GM23338 (cell line): ENCODE measurements around the gene CCIN. TPM values are rescaled to one million over a fixed set of nuclear protein-coding genes. Genes with fewer than 3 reads are reported as not detected.

Source experiments
- ATAC-seq: fragments of 200-7000 bp; cut with Tn5 transposase; 3 replicates; pipeline ENCODE4 v1.9.1; 2020
- DNase-seq: peaks from one replicate; pipeline ENCODE4 v3.0.0-alpha.2; 2015; ENCODE audit warnings: low spot score
- H2AFZ ChIP-seq: fragments of 200-600 bp; sonication (generic); 2 replicates; pipeline ENCODE4 v1.8.0; 2016; ENCODE audit warnings: antibody characterized with exemption, mild to moderate bottlenecking, moderate library complexity
- H3F3A ChIP-seq: fragments of 200-600 bp; sonication (generic); replicated peaks from 2 replicates; pipeline ENCODE4 v1.8.0; 2017; ENCODE audit warnings: antibody characterized with exemption, mixed run types, low read depth
- H3K27ac ChIP-seq: fragments of 200-600 bp; sonication (generic); 2 replicates; pipeline ENCODE4 v1.6.1; 2016; ENCODE audit warnings: low read depth
- H3K27me3 ChIP-seq: fragments of 200-600 bp; sonication (generic); 2 replicates; pipeline ENCODE4 v1.8.0; 2016; ENCODE audit warnings: mild to moderate bottlenecking, mixed run types, moderate library complexity; ENCODE audit not compliant: insufficient read depth
- H3K36me3 ChIP-seq: fragments of 200-600 bp; sonication (generic); 2 replicates; pipeline ENCODE4 v1.8.0; 2016; ENCODE audit warnings: mild to moderate bottlenecking; ENCODE audit not compliant: insufficient read depth
- H3K4me1 ChIP-seq: fragments of 200-600 bp; sonication (generic); 2 replicates; pipeline ENCODE4 v1.8.0; 2016; ENCODE audit warnings: mild to moderate bottlenecking, moderate library complexity; ENCODE audit not compliant: insufficient read depth
- H3K4me2 ChIP-seq: fragments of 200-600 bp; sonication (generic); 2 replicates; pipeline ENCODE4 v1.7.1; 2017; ENCODE audit warnings: mixed run types
- H3K4me3 ChIP-seq: fragments of 200-600 bp; sonication (generic); 2 replicates; pipeline ENCODE4 v1.6.1; 2016; ENCODE audit warnings: mixed run types
- H3K79me2 ChIP-seq: fragments of 200-600 bp; sonication (generic); replicated peaks from 2 replicates; pipeline ENCODE4 v1.8.0; 2017; ENCODE audit warnings: mild to moderate bottlenecking; ENCODE audit not compliant: insufficient read depth
- H3K9me2 ChIP-seq: fragments of 200-600 bp; sonication (generic); 2 replicates; pipeline ENCODE4 v1.8.0; 2017; ENCODE audit not compliant: insufficient read depth
- H4K20me1 ChIP-seq: fragments of 200-600 bp; sonication (generic); replicated peaks from 2 replicates; pipeline ENCODE4 v1.8.0; 2017; ENCODE audit warnings: mild to moderate bottlenecking; ENCODE audit not compliant: insufficient read depth
- H3K27ac Mint-ChIP-seq: 2 replicates; pipeline ENCODE4 v1.8.0; 2020; ENCODE audit warnings: inconsistent platforms, mild to moderate bottlenecking, moderate library complexity, mixed read lengths
- H3K27me3 Mint-ChIP-seq: 3 replicates; pipeline ENCODE4 v1.8.0; 2022; ENCODE audit warnings: low read depth, mild to moderate bottlenecking, moderate library complexity, mixed read lengths, inconsistent platforms; ENCODE audit not compliant: insufficient read depth, poor library complexity
- H3K36me3 Mint-ChIP-seq: 3 replicates; pipeline ENCODE4 v1.8.0; 2021; ENCODE audit warnings: low read depth, mild to moderate bottlenecking, inconsistent platforms, moderate library complexity, mixed read lengths
- H3K4me1 Mint-ChIP-seq: 3 replicates; pipeline ENCODE4 v1.8.0; 2020; ENCODE audit warnings: mild to moderate bottlenecking, inconsistent platforms, mixed read lengths
- H3K4me3 Mint-ChIP-seq: 3 replicates; pipeline ENCODE4 v1.8.0; 2021; ENCODE audit warnings: moderate library complexity, mild to moderate bottlenecking, inconsistent platforms, mixed read lengths
- H3K9me3 Mint-ChIP-seq: 3 replicates; pipeline ENCODE4 v1.8.0; 2020; ENCODE audit warnings: moderate library complexity, mild to moderate bottlenecking, inconsistent platforms, mixed read lengths
- CREB1 ChIP-seq: fragments of 250-450 bp; sonication (Bioruptor Pico); IDR thresholded peaks from 2 replicates; pipeline ENCODE4 v1.5.0; 2020; ENCODE audit warnings: low read depth, mild to moderate bottlenecking, moderate library complexity
- EZH2 ChIP-seq: fragments of 200-600 bp; sonication (generic); IDR thresholded peaks from one replicate; pipeline ENCODE4 v1.8.0; 2017; ENCODE audit warnings: antibody characterized with exemption, mild to moderate bottlenecking, low read depth; ENCODE audit not compliant: unreplicated experiment
- EZH2phosphoT487 ChIP-seq: fragments of 200-600 bp; sonication (generic); IDR thresholded peaks from one replicate; pipeline ENCODE4 v1.8.1; 2018; ENCODE audit warnings: antibody characterized with exemption; ENCODE audit not compliant: unreplicated experiment
- JUNB ChIP-seq: IDR thresholded peaks from one replicate; pipeline ENCODE4 v1.6.1; 2016; ENCODE audit warnings: antibody characterized with exemption; ENCODE audit not compliant: unreplicated experiment
- NANOG ChIP-seq: IDR thresholded peaks from 2 replicates; pipeline ENCODE4 v1.6.1; 2016; ENCODE audit warnings: antibody characterized with exemption, borderline replicate concordance
- POLR2AphosphoS5 ChIP-seq: IDR thresholded peaks from 2 replicates; pipeline ENCODE4 v1.6.1; 2016; ENCODE audit warnings: antibody characterized with exemption, low read depth
- STAT1 ChIP-seq: IDR thresholded peaks from one replicate; pipeline ENCODE4 v1.6.1; 2016; ENCODE audit warnings: antibody characterized with exemption; ENCODE audit not compliant: unreplicated experiment
- ZNF114 ChIP-seq: fragments of 250-450 bp; sonication (Bioruptor Pico); IDR thresholded peaks from 2 replicates; pipeline ENCODE4 v1.5.0; 2020; ENCODE audit warnings: mild to moderate bottlenecking, moderate library complexity
- polyA plus RNA-seq: library from polyadenylated mRNA; unstranded; fragments of >200 nt; fragmentation: Nextera tagmentation; extraction: Ambion mirVana; gene quantifications from 2 replicates; pipeline ENCODE4 v1.2.1, GENCODE V29; 2016
- total RNA-seq: library from RNA; depleted of rRNA; stranded (reverse); fragments of >200 nt; shearing (Covaris generic); gene quantifications from 2 replicates; pipeline ENCODE4 v1.2.3, GENCODE V29; 2014
- TF ChIP-seq, protein P1 (sequence below): fragments of 250-450 bp; sonication (Bioruptor Pico); IDR thresholded peaks from 2 replicates; pipeline ENCODE4 v1.5.0; 2020; ENCODE audit warnings: mild to moderate bottlenecking, moderate library complexity
- TF ChIP-seq, protein P2 (sequence below): IDR thresholded peaks from 2 replicates; pipeline ENCODE4 v1.6.1; 2016; ENCODE audit warnings: antibody characterized with exemption
- TF ChIP-seq, protein P3 (sequence below), 2 experiments: fragments of 200-600 bp in 1 of 2; sonication (generic) in 1 of 2; conservative IDR thresholded peaks; 2 replicates each; pipeline versions ENCODE4 v1.5.1 to v1.6.1; 2016 to 2017; ENCODE audit warnings: antibody characterized with exemption in 2 of 2, low read depth in 2 of 2, mild to moderate bottlenecking in 2 of 2, moderate library complexity in 1 of 2
- TF ChIP-seq, protein P4 (sequence below): IDR thresholded peaks from one replicate; pipeline ENCODE4 v1.6.1; 2018; ENCODE audit warnings: antibody characterized with exemption; ENCODE audit not compliant: unreplicated experiment

Gene CCIN
- total and polyA plus RNA-seq, 2 experiments from 2014 or later = 0.14 TPM; not detected in 1

DNA sequence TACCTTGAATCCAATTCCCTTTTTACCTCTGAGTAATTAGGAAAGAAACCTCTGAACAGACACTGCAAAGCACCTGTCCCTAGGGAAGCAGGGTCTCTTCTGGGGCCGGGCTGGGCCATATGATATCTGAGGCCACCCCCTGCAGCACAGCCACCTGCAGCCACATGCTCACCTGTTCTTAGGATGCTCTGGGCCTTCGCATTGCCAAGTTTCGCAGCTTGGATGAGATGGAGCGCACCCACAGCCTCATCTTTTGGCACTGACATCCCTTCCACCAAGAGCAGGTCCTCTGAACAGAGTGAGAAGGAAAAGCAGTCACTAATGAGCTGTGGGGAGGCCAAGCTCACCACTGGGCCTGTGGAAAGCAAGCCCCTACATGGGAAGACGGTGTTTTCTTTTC lies 48.8 kb downstream of the CCIN start:
- Mint-ChIP-seq H3K9me3 (no peaks in the 10 kb centered on the region; the same call in 2 of the 3 replicates), H3K27me3 (peaks cover 14% of the 10 kb centered on the region), H3K4me3 (no peak overlapping the region), H3K27ac (no peak overlapping the region), H3K4me1 (no peaks in the 10 kb centered on the region), H3K36me3 (peaks cover 53% of the 10 kb centered on the region)
- TF ChIP-seq, protein P1, sequence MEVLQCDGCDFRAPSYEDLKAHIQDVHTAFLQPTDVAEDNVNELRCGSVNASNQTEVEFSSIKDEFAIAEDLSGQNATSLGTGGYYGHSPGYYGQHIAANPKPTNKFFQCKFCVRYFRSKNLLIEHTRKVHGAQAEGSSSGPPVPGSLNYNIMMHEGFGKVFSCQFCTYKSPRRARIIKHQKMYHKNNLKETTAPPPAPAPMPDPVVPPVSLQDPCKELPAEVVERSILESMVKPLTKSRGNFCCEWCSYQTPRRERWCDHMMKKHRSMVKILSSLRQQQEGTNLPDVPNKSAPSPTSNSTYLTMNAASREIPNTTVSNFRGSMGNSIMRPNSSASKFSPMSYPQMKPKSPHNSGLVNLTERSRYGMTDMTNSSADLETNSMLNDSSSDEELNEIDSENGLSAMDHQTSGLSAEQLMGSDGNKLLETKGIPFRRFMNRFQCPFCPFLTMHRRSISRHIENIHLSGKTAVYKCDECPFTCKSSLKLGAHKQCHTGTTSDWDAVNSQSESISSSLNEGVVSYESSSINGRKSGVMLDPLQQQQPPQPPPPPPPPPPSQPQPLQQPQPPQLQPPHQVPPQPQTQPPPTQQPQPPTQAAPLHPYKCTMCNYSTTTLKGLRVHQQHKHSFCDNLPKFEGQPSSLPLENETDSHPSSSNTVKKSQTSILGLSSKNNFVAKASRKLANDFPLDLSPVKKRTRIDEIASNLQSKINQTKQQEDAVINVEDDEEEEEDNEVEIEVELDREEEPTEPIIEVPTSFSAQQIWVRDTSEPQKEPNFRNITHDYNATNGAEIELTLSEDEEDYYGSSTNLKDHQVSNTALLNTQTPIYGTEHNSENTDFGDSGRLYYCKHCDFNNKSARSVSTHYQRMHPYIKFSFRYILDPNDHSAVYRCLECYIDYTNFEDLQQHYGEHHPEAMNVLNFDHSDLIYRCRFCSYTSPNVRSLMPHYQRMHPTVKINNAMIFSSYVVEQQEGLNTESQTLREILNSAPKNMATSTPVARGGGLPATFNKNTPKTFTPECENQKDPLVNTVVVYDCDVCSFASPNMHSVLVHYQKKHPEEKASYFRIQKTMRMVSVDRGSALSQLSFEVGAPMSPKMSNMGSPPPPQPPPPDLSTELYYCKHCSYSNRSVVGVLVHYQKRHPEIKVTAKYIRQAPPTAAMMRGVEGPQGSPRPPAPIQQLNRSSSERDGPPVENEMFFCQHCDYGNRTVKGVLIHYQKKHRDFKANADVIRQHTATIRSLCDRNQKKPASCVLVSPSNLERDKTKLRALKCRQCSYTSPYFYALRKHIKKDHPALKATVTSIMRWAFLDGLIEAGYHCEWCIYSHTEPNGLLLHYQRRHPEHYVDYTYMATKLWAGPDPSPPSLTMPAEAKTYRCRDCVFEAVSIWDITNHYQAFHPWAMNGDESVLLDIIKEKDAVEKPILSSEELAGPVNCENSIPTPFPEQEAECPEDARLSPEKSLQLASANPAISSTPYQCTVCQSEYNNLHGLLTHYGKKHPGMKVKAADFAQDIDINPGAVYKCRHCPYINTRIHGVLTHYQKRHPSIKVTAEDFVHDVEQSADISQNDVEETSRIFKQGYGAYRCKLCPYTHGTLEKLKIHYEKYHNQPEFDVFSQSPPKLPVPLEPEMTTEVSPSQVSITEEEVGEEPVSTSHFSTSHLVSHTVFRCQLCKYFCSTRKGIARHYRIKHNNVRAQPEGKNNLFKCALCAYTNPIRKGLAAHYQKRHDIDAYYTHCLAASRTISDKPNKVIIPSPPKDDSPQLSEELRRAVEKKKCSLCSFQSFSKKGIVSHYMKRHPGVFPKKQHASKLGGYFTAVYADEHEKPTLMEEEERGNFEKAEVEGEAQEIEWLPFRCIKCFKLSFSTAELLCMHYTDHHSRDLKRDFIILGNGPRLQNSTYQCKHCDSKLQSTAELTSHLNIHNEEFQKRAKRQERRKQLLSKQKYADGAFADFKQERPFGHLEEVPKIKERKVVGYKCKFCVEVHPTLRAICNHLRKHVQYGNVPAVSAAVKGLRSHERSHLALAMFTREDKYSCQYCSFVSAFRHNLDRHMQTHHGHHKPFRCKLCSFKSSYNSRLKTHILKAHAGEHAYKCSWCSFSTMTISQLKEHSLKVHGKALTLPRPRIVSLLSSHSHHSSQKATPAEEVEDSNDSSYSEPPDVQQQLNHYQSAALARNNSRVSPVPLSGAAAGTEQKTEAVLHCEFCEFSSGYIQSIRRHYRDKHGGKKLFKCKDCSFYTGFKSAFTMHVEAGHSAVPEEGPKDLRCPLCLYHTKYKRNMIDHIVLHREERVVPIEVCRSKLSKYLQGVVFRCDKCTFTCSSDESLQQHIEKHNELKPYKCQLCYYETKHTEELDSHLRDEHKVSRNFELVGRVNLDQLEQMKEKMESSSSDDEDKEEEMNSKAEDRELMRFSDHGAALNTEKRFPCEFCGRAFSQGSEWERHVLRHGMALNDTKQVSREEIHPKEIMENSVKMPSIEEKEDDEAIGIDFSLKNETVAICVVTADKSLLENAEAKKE (CRISPR knock-in tag) = no peak
- TF ChIP-seq NANOG (no peak), STAT1 (no peak), CREB1 (CRISPR knock-in tag) (no peak), POLR2AphosphoS5 (no peak), JUNB (no peak), EZH2phosphoT487 (no peak), EZH2 (no peak), ZNF114 (CRISPR knock-in tag) (no peak)
- TF ChIP-seq, protein P2, sequence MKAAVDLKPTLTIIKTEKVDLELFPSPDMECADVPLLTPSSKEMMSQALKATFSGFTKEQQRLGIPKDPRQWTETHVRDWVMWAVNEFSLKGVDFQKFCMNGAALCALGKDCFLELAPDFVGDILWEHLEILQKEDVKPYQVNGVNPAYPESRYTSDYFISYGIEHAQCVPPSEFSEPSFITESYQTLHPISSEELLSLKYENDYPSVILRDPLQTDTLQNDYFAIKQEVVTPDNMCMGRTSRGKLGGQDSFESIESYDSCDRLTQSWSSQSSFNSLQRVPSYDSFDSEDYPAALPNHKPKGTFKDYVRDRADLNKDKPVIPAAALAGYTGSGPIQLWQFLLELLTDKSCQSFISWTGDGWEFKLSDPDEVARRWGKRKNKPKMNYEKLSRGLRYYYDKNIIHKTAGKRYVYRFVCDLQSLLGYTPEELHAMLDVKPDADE = no peak
- TF ChIP-seq, protein P3, sequence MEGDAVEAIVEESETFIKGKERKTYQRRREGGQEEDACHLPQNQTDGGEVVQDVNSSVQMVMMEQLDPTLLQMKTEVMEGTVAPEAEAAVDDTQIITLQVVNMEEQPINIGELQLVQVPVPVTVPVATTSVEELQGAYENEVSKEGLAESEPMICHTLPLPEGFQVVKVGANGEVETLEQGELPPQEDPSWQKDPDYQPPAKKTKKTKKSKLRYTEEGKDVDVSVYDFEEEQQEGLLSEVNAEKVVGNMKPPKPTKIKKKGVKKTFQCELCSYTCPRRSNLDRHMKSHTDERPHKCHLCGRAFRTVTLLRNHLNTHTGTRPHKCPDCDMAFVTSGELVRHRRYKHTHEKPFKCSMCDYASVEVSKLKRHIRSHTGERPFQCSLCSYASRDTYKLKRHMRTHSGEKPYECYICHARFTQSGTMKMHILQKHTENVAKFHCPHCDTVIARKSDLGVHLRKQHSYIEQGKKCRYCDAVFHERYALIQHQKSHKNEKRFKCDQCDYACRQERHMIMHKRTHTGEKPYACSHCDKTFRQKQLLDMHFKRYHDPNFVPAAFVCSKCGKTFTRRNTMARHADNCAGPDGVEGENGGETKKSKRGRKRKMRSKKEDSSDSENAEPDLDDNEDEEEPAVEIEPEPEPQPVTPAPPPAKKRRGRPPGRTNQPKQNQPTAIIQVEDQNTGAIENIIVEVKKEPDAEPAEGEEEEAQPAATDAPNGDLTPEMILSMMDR (conservative IDR thresholded peaks at IDR 0.05; ENCODE audit: low read depth in 2 of 2) = no peak
- TF ChIP-seq, protein P4, sequence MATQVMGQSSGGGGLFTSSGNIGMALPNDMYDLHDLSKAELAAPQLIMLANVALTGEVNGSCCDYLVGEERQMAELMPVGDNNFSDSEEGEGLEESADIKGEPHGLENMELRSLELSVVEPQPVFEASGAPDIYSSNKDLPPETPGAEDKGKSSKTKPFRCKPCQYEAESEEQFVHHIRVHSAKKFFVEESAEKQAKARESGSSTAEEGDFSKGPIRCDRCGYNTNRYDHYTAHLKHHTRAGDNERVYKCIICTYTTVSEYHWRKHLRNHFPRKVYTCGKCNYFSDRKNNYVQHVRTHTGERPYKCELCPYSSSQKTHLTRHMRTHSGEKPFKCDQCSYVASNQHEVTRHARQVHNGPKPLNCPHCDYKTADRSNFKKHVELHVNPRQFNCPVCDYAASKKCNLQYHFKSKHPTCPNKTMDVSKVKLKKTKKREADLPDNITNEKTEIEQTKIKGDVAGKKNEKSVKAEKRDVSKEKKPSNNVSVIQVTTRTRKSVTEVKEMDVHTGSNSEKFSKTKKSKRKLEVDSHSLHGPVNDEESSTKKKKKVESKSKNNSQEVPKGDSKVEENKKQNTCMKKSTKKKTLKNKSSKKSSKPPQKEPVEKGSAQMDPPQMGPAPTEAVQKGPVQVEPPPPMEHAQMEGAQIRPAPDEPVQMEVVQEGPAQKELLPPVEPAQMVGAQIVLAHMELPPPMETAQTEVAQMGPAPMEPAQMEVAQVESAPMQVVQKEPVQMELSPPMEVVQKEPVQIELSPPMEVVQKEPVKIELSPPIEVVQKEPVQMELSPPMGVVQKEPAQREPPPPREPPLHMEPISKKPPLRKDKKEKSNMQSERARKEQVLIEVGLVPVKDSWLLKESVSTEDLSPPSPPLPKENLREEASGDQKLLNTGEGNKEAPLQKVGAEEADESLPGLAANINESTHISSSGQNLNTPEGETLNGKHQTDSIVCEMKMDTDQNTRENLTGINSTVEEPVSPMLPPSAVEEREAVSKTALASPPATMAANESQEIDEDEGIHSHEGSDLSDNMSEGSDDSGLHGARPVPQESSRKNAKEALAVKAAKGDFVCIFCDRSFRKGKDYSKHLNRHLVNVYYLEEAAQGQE = no peak
- Histone ChIP-seq H4K20me1 (peaks cover 16% of the 10 kb centered on the region), H3K27ac (no peak overlapping the region), H3F3A (no peaks in the 10 kb centered on the region), H2AFZ (no peak overlapping the region), H3K9me2 (no peaks in the 10 kb centered on the region), H3K27me3 (no peaks in the 10 kb centered on the region), H3K36me3 (peaks cover 4% of the 10 kb centered on the region), H3K4me1 (no peaks in the 10 kb centered on the region), H3K79me2 (peaks cover 12% of the 10 kb centered on the region; the same call in 1 of the 2 replicates), H3K4me3 (no peak overlapping the region), H3K4me2 (no peak overlapping the region)
- ATAC-seq (no peak), DNase-seq (no peak)
